IgD-negative memory B cell (primary cell): Measurements from ENCODE around the gene KDM3B. TPM values are rescaled to one million over a fixed set of nuclear protein-coding genes. Genes with fewer than 3 reads are reported as not detected.
"Not testable (repeated sequence)": the region's sequence is repeated elsewhere in the genome, so short reads cannot be mapped to it uniquely, and the experiment has no call there.

Source experiments
- H3K27ac Mint-ChIP-seq, 3 donors: one replicate each; pipeline ENCODE4 v1.8.0; 2020 to 2022; ENCODE audit warnings: mild to moderate bottlenecking in 3 of 3, mixed read lengths in 3 of 3, moderate library complexity in 1 of 3
- H3K27me3 Mint-ChIP-seq: one replicate; pipeline ENCODE4 v1.8.0; 2021; ENCODE audit warnings: mixed read lengths
- H3K36me3 Mint-ChIP-seq: one replicate; pipeline ENCODE4 v1.8.0; 2020; ENCODE audit warnings: mild to moderate bottlenecking, mixed read lengths
- H3K4me1 Mint-ChIP-seq, 3 donors: one replicate each; pipeline ENCODE4 v1.8.0; 2020 to 2022; ENCODE audit warnings: mixed read lengths in 3 of 3, mild to moderate bottlenecking in 1 of 3
- H3K4me3 Mint-ChIP-seq, 4 donors: one replicate each; pipeline ENCODE4 v1.8.0; 2020 to 2022; ENCODE audit warnings: mild to moderate bottlenecking in 4 of 4, mixed read lengths in 4 of 4, moderate library complexity in 3 of 4
- H3K9me3 Mint-ChIP-seq, 3 donors: one replicate each; pipeline ENCODE4 v1.8.0; 2020 to 2021; ENCODE audit warnings: mixed read lengths in 3 of 3, mild to moderate bottlenecking in 1 of 3
- polyA plus RNA-seq: library from polyadenylated mRNA; unstranded; fragments of 300-500 nt; fragmentation: Illumina TruSeq; gene quantifications from one replicate; pipeline ENCODE4 v1.2.3, GENCODE V29; 2021

KDM3B gene
- 18.1 TPM for polyA plus RNA-seq

GRCh38 chr5:138352071-138352721 lies at the start of gene KDM3B:
Gene KDM3B (plus strand): TSS chr5:138352685. CDS start chr5:138352796, 111 bp downstream.
- Mint-ChIP-seq H3K9me3 (peaks cover 0 to 5% (median 2%) of the 10 kb centered on the region in 3 donors), H3K27me3 (no peaks in the 10 kb centered on the region), H3K4me3 (peak within 1 kb of the TSS; percentile 91 to 99 (median 98)), H3K4me1 (peaks cover 33 to 42% (median 36%) of the 10 kb centered on the region in 3 donors), H3K36me3 (peaks cover under 1% of the 10 kb centered on the region), H3K27ac (peak within 1 kb of the TSS; percentile 95 to 98 (median 96))

GRCh38 chr5:138303372-138303771 lies 49.1 kb upstream of the KDM3B start:
- no peaks in the 10 kb centered on the region for H3K4me1 Mint-ChIP-seq
- H3K27ac Mint-ChIP-seq: no peak overlapping the region
- no peaks in the 10 kb centered on the region for H3K27me3 Mint-ChIP-seq
- H3K4me3 Mint-ChIP-seq: no peak overlapping the region
- H3K36me3 Mint-ChIP-seq: peaks cover 2% of the 10 kb centered on the region
- peaks cover 0 to 7% (median 0%) of the 10 kb centered on the region in 3 donors for H3K9me3 Mint-ChIP-seq

- no peak overlapping the region for H3K27ac Mint-ChIP-seq
- no peaks in the 10 kb centered on the region for H3K4me1 Mint-ChIP-seq
- no peaks in the 10 kb centered on the region for H3K9me3 Mint-ChIP-seq
- H3K4me3 Mint-ChIP-seq: no peak overlapping the region
- H3K27me3 Mint-ChIP-seq: no peaks in the 10 kb centered on the region
- no peaks in the 10 kb centered on the region for H3K36me3 Mint-ChIP-seq
Measured at GRCh38 chr5:138305797-138306196, 46.7 kb upstream of the KDM3B start.

- Mint-ChIP-seq H3K36me3 (no peaks in the 10 kb centered on the region), H3K9me3 (no peaks in the 10 kb centered on the region), H3K27ac (no peak overlapping the region), H3K4me3 (no peak overlapping the region), H3K27me3 (no peaks in the 10 kb centered on the region), H3K4me1 (no peaks in the 10 kb centered on the region)
Measured at GRCh38 chr5:138315751-138316278, 36.7 kb upstream of the KDM3B start.

GRCh38 chr5:138316355-138316754 lies 36.1 kb upstream of the KDM3B start:
- Mint-ChIP-seq H3K4me1 (no peaks in the 10 kb centered on the region), H3K9me3 (no peaks in the 10 kb centered on the region), H3K36me3 (no peaks in the 10 kb centered on the region), H3K4me3 (no peak overlapping the region), H3K27me3 (no peaks in the 10 kb centered on the region), H3K27ac (no peak overlapping the region)

- not testable (repeated sequence) for H3K4me3 Mint-ChIP-seq, H3K27ac Mint-ChIP-seq, H3K27me3 Mint-ChIP-seq, H3K4me1 Mint-ChIP-seq, H3K9me3 Mint-ChIP-seq, H3K36me3 Mint-ChIP-seq
Measured at GRCh38 chr5:138318211-138318610, 34.3 kb upstream of the KDM3B start.

- Mint-ChIP-seq H3K4me3 (peak overlapping the region; percentile 83 to 93 (median 88)), H3K9me3 (no peaks in the 10 kb centered on the region), H3K36me3 (no peaks in the 10 kb centered on the region), H3K27me3 (no peaks in the 10 kb centered on the region), H3K27ac (peak overlapping the region; percentile 6 to 86 (median 75)), H3K4me1 (peaks cover 7 to 10% (median 9%) of the 10 kb centered on the region in 3 donors)
Measured at GRCh38 chr5:138330813-138331448, 21.6 kb upstream of the KDM3B start.

- H3K27me3 Mint-ChIP-seq: no peaks in the 10 kb centered on the region
- H3K4me3 Mint-ChIP-seq: peak within 1 kb of the TSS; percentile 83 to 93 (median 88)
- no peaks in the 10 kb centered on the region for H3K36me3 Mint-ChIP-seq
- H3K4me1 Mint-ChIP-seq: peaks cover 7 to 10% (median 9%) of the 10 kb centered on the region in 3 donors
- H3K9me3 Mint-ChIP-seq: no peaks in the 10 kb centered on the region
- peak within 1 kb of the TSS; percentile 6 to 86 (median 75) for H3K27ac Mint-ChIP-seq
Measured at GRCh38 chr5:138331449-138332368, 20.8 kb upstream of the KDM3B start, which contains the start of gene CDC25C. Gene CDC25C (minus strand): TSS chr5:138331804. CDS start chr5:138331180, 624 bp downstream.

- Mint-ChIP-seq H3K9me3 (peaks cover 0 to 2% (median 0%) of the 10 kb centered on the region in 3 donors), H3K36me3 (peaks cover 2% of the 10 kb centered on the region), H3K4me3 (peak overlapping the region in 3 of 4 donors; percentile 9 to 65 (median 39)), H3K27me3 (no peaks in the 10 kb centered on the region), H3K27ac (peak overlapping the region in 2 of 3 donors; percentile 1 to 77), H3K4me1 (peaks cover 18 to 26% (median 24%) of the 10 kb centered on the region in 3 donors)
Measured at GRCh38 chr5:138334867-138335447, 17.5 kb upstream of the KDM3B start.

- Mint-ChIP-seq H3K4me3 (peak overlapping the region; percentile 91 to 98 (median 96)), H3K9me3 (peaks cover 0 to 2% (median 0%) of the 10 kb centered on the region in 3 donors), H3K27ac (peak overlapping the region; percentile 92 to 100 (median 99)), H3K36me3 (peaks cover 5% of the 10 kb centered on the region), H3K4me1 (peaks cover 21 to 30% (median 26%) of the 10 kb centered on the region in 3 donors), H3K27me3 (no peaks in the 10 kb centered on the region)
Measured at GRCh38 chr5:138336952-138337684, 15.4 kb upstream of the KDM3B start.

- H3K36me3 Mint-ChIP-seq: peaks cover 5% of the 10 kb centered on the region
- peak within 1 kb of the TSS; percentile 91 to 98 (median 96) for H3K4me3 Mint-ChIP-seq
- H3K27me3 Mint-ChIP-seq: no peaks in the 10 kb centered on the region
- H3K9me3 Mint-ChIP-seq: peaks cover 0 to 2% (median 0%) of the 10 kb centered on the region in 3 donors
- peaks cover 20 to 28% (median 23%) of the 10 kb centered on the region in 3 donors for H3K4me1 Mint-ChIP-seq
- peak within 1 kb of the TSS; percentile 92 to 100 (median 99) for H3K27ac Mint-ChIP-seq
Measured at GRCh38 chr5:138337685-138338410, 14.6 kb upstream of the KDM3B start, which contains the start of gene FAM53C. Gene FAM53C (plus strand): TSS chr5:138338266. CDS start chr5:138341336, 3,070 bp downstream.

- Mint-ChIP-seq H3K9me3 (peaks cover 0 to 2% (median 0%) of the 10 kb centered on the region in 3 donors), H3K36me3 (peaks cover 5% of the 10 kb centered on the region), H3K27ac (peak overlapping the region; percentile 92 to 100 (median 92)), H3K4me3 (peak overlapping the region; percentile 91 to 98 (median 96)), H3K27me3 (no peaks in the 10 kb centered on the region), H3K4me1 (peaks cover 20 to 28% (median 23%) of the 10 kb centered on the region in 3 donors)
Measured at GRCh38 chr5:138338411-138339090, 13.9 kb upstream of the KDM3B start.
